T-cell (primary cell): ENCODE results near the gene NDUFB10. TPM values are rescaled to one million over a fixed set of nuclear protein-coding genes. Genes with fewer than 3 reads are reported as not detected.

Experiments
- ATAC-seq, 4 experiments: fragments of 200-7000 bp in 3 of 4; fragments of 150-1000 bp in 1 of 4; cut with Tn5 transposase; replicated peaks in 1 of 4; 1 replicate in 3 of 4; 2 replicates in 1 of 4; pipeline ENCODE4 v1.10.0; 2021; ENCODE audit warnings: moderate library complexity in 3 of 4, mild to moderate bottlenecking in 2 of 4, moderate number of reproducible peaks in 1 of 4
- CTCF ChIA-PET, 2 donors: fragments of 300-600 bp; sonication (Branson Sonifier 250); formaldehyde crosslinking; loops; one replicate each; lab custom pipeline; 2022; ENCODE audit warnings: antibody characterized with exemption in 2 of 2; lab: Charles Lee
- POLR2A ChIA-PET, 2 donors: fragments of 300-600 bp; sonication (Branson Sonifier 250); formaldehyde crosslinking; loops; one replicate each; lab custom pipeline; 2022; ENCODE audit warnings: antibody characterized with exemption in 2 of 2; lab: Charles Lee
- DNase-seq, 35 experiments: peaks; one replicate each; pipeline versions ENCODE4 v3.0.0 to v3.0.0-alpha.2; 2013 to 2023
- H3K27ac ChIP-seq: one replicate; pipeline ENCODE4 v1.5.1; 2013; ENCODE audit warnings: low read length
- H3K27me3 ChIP-seq, 2 experiments: replicated peaks in 1 of 2; 1 replicate in 1 of 2; 2 replicates in 1 of 2; pipeline versions ENCODE4 v1.6.1 to v1.7.0; 2013; ENCODE audit warnings: low read length in 1 of 2, mixed read lengths in 1 of 2; ENCODE audit not compliant: control insufficient read depth in 2 of 2, insufficient read depth in 2 of 2; ENCODE audit errors: extremely low read depth in 1 of 2
- H3K36me3 ChIP-seq, 2 donors: 1 replicate in 1 of 2; 2 replicates in 1 of 2; pipeline versions ENCODE4 v1.6.1 to v1.7.0; 2013; ENCODE audit warnings: low read length in 1 of 2; ENCODE audit not compliant: control insufficient read depth in 2 of 2, insufficient read depth in 1 of 2; ENCODE audit errors: extremely low read depth in 1 of 2
- H3K4me1 ChIP-seq, 2 experiments: 1 replicate in 1 of 2; 2 replicates in 1 of 2; pipeline versions ENCODE4 v1.6.1 to v1.7.0; 2013; ENCODE audit warnings: low read length in 2 of 2, mixed read lengths in 1 of 2; ENCODE audit not compliant: insufficient read depth in 2 of 2, control insufficient read depth in 1 of 2; ENCODE audit errors: extremely low read depth in 1 of 2
- H3K4me3 ChIP-seq, 2 donors: 1 replicate in 1 of 2; 2 replicates in 1 of 2; pipeline versions ENCODE4 v1.5.1 to v1.7.0; 2013; ENCODE audit warnings: mild to moderate bottlenecking in 2 of 2, low read length in 1 of 2, moderate library complexity in 1 of 2; ENCODE audit not compliant: control insufficient read depth in 1 of 2; ENCODE audit errors: extremely low read depth in 1 of 2
- H3K9me3 ChIP-seq: 2 replicates; pipeline ENCODE4 v1.7.0; 2013
- H3K27ac Mint-ChIP-seq, 2 donors: one replicate each; pipeline ENCODE4 v1.8.0; 2020 to 2021; ENCODE audit warnings: mild to moderate bottlenecking in 2 of 2, mixed read lengths in 2 of 2
- H3K27me3 Mint-ChIP-seq, 2 donors: one replicate each; pipeline ENCODE4 v1.8.0; 2021 to 2022; ENCODE audit warnings: mixed read lengths in 2 of 2
- H3K36me3 Mint-ChIP-seq: one replicate; pipeline ENCODE4 v1.8.0; 2021; ENCODE audit warnings: mixed read lengths
- H3K4me1 Mint-ChIP-seq, 3 donors: one replicate each; pipeline ENCODE4 v1.8.0; 2020 to 2022; ENCODE audit warnings: mixed read lengths in 3 of 3, mild to moderate bottlenecking in 1 of 3
- H3K4me3 Mint-ChIP-seq, 3 donors: one replicate each; pipeline ENCODE4 v1.8.0; 2020 to 2022; ENCODE audit warnings: mild to moderate bottlenecking in 3 of 3, mixed read lengths in 3 of 3, moderate library complexity in 3 of 3
- H3K9me3 Mint-ChIP-seq, 3 donors: one replicate each; pipeline ENCODE4 v1.8.0; 2020 to 2022; ENCODE audit warnings: mixed read lengths in 3 of 3
- WGBS: methylation state at CpG from one replicate; pipeline ENCODE4 v1.1.5; 2013; ENCODE audit warnings: missing lambda C conversion rate; ENCODE audit not compliant: insufficient coverage; 5-methylcytosine and 5-hydroxymethylcytosine counted together
- total RNA-seq, 35 experiments: library from RNA in 6 of 35; stranded (reverse) in 6 of 35; fragments of 120-200 nt in 1 of 35; gene quantifications; one replicate each; pipeline versions ENCODE4 v1.2.1 to v1.2.4 and lab custom pipeline; 2013 to 2026

The NDUFB10 gene
- total RNA-seq, 5 donors from 2014 or later (not counting 1 experiment from before 2014, with no cell fraction given): 46.3 to 96.5 (median 84.4) TPM

DNA sequence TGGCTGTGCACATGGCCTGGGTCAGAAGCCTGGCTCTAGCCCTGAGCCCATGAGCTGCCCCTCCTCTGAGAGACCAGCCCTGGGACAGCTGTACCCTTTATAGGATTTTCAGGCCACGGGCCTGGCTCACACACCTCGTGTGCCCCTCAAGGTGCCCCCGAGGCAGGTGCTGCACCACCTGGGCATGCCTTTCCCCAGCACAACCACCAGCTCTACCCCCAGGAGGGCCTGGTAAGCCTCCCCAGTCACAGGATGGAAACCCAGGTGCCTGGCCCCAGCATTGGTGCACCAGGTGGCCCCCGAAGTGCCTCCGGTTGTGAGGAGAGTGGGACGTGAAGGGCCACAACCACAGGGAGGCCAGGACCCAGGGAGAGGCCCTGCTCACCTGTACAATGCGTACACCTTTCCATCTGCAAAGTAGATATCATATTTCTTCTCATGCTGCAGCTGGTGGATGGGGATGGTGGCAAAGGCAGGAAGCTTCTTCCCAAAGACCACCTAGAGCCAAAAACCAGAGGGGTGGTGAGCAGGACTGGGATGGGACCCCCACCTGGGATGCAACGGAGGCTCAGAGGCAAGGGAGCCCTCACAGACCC, 44.0 kb downstream of the NDUFB10 start:
- H3K36me3 ChIP-seq: peaks cover 28 to 53% of the 10 kb centered on the region in 2 donors
- 86% methylated on average over 3 of the region's 8 CpGs for WGBS
- no peak for DNase-seq

DNA sequence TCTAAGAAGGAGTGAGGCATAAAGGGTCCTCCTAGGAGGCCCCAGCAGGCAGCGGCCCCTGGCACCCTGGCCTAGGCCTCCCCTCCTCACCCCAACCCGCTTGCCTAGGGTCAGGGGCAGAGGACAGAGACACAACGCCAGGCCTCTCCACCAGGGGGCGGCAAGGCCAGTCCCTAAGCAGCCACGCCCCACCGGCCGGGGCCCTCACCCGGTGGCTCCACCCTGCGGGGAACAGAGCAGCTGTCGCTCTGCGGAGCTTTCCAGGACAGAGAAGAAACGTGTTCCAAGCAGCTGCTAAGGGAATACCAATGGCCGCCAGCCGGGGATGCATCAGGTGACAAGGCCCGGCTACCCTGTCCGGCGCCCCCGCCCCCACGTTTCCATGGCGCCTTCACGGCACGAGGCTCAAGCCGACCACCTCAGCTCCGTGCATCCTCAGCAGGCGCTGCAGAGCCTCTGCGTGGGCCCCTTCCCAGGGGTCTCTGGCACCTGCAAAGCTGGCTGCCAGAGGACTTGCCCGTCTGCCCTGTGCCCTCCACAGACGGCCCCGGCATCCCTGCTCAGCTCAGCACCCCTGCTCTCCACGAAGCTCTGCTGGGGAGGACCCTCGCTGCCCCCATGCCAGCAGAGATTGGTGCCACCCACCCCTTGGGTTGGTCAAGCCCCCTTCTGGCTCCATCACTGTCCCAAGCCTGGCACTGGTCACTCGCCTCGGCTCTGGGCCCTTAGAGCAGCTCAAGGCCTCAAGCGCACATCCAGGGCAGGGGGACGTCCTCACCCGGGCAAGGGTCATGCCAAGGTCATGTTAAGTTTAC, 44.7 kb downstream of the NDUFB10 start:
- POLR2A ChIA-PET: interaction anchor here (0.5 to 0.9 kb wide), 2 partner anchors 39 to 518 kb away, joined by 3 to 4 read pairs; partner anchors contain the start of gene RPS2 (in 1 of the 2)
- no peak overlapping the region for H3K4me3 ChIP-seq
- H3K27ac ChIP-seq: no peak overlapping the region
- H3K4me1 ChIP-seq: peaks cover 13 to 59% of the 10 kb centered on the region in 2 experiments
- peaks cover 26 to 46% of the 10 kb centered on the region in 2 donors for H3K36me3 ChIP-seq
- no peaks in the 10 kb centered on the region for H3K9me3 Mint-ChIP-seq
- ATAC-seq (peak; percentile 88 to 93 (median 90)), DNase-seq (peak; percentile 67 to 91 (median 83))
- no peak overlapping the region for H3K27ac Mint-ChIP-seq
- H3K27me3 Mint-ChIP-seq: no peaks in the 10 kb centered on the region
- CTCF ChIA-PET: interaction anchor here (0.6 to 1.5 kb wide), 7 partner anchors 12 to 586 kb away, joined by 3 to 8 read pairs (median 4); partner anchors contain the start of genes MSRB1 (in 1 of the 2) and TRAF7 (in 1 of the 2)
- no peaks in the 10 kb centered on the region for H3K27me3 ChIP-seq
- no peaks in the 10 kb centered on the region for H3K9me3 ChIP-seq
- peaks cover 36 to 45% (median 36%) of the 10 kb centered on the region in 3 donors for H3K4me1 Mint-ChIP-seq
- H3K4me3 Mint-ChIP-seq: no peak overlapping the region
- 41% methylated on average over 32 of the region's 36 CpGs for WGBS
- peaks cover 8% of the 10 kb centered on the region for H3K36me3 Mint-ChIP-seq

More for the DNA sequence above, 44.0 kb downstream of the NDUFB10 start:
- Mint-ChIP-seq H3K4me1 (peaks cover 29 to 39% (median 30%) of the 10 kb centered on the region in 3 donors), H3K27me3 (no peaks in the 10 kb centered on the region), H3K27ac (no peak overlapping the region), H3K36me3 (peaks cover 9% of the 10 kb centered on the region), H3K4me3 (no peak overlapping the region), H3K9me3 (no peaks in the 10 kb centered on the region)
- ChIA-PET CTCF (interaction anchor here (0.6 to 1.5 kb wide), 4 partner anchors 137 to 586 kb away, joined by 3 to 8 read pairs (median 6); partner anchors contain the start of gene TRAF7 (in 1 of the 2)), POLR2A (no interaction called here)
- ATAC-seq: no peak
- H3K4me3 ChIP-seq: no peak overlapping the region
- no peak overlapping the region for H3K27ac ChIP-seq
- H3K9me3 ChIP-seq: no peaks in the 10 kb centered on the region
- no peaks in the 10 kb centered on the region for H3K27me3 ChIP-seq
- H3K4me1 ChIP-seq: peaks cover 7 to 52% of the 10 kb centered on the region in 2 experiments

GRCh38 chr16:2004795-2005517, 45.6 kb downstream of the NDUFB10 start:
- Histone ChIP-seq H3K9me3 (no peaks in the 10 kb centered on the region), H3K27me3 (no peaks in the 10 kb centered on the region), H3K36me3 (peaks cover 21 to 37% of the 10 kb centered on the region in 2 donors), H3K27ac (no peak overlapping the region), H3K4me1 (peaks cover 14 to 61% of the 10 kb centered on the region in 2 experiments), H3K4me3 (no peak overlapping the region)
- 90% methylated on average over 27 of the region's 34 CpGs for WGBS
- no peak for ATAC-seq
- no peak for DNase-seq
- CTCF ChIA-PET: interaction anchor here (0.6 to 1.5 kb wide), 5 partner anchors 12 to 150 kb away, joined by 3 to 6 read pairs (median 4); partner anchors contain the start of genes MSRB1 (in 1 of the 2) and TRAF7 (in 1 of the 2)
- no peak overlapping the region for H3K4me3 Mint-ChIP-seq
- peaks cover 36 to 45% (median 37%) of the 10 kb centered on the region in 3 donors for H3K4me1 Mint-ChIP-seq
- peaks cover 8% of the 10 kb centered on the region for H3K36me3 Mint-ChIP-seq
- H3K9me3 Mint-ChIP-seq: no peaks in the 10 kb centered on the region
- no peak overlapping the region for H3K27ac Mint-ChIP-seq
- POLR2A ChIA-PET: interaction anchor here (0.5 to 0.9 kb wide), 2 partner anchors 40 to 517 kb away, joined by 3 to 4 read pairs; partner anchors contain the start of gene RPS2 (in 1 of the 2)
- no peaks in the 10 kb centered on the region for H3K27me3 Mint-ChIP-seq

DNA sequence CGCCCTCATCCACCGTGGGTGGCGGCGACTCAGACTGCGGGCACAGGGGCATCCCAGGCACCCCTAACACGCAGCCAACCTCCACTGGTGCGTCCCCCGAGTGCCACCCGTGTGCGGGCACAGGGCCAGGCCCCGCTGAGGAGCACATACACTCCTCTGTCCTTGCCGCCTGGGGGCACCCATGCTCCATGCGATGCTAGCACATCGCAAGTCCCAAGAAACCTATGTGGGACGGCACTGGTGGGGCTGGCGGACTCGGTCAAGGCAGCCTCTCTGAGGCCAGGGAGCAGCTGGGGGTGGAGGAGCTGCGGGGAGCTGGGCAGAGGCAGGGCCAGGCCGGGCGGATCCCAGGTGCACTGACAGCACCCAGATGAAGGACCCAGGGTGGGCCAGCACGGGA, 46.3 kb downstream of the NDUFB10 start:
- peaks cover 19 to 68% of the 10 kb centered on the region in 2 experiments for H3K4me1 ChIP-seq
- H3K27ac Mint-ChIP-seq: no peak overlapping the region
- ATAC-seq (no peak), DNase-seq (no peak)
- no peaks in the 10 kb centered on the region for H3K27me3 ChIP-seq
- 86% methylated on average over 21 of the region's 21 CpGs for WGBS
- peaks cover 41 to 52% (median 42%) of the 10 kb centered on the region in 3 donors for H3K4me1 Mint-ChIP-seq
- H3K4me3 ChIP-seq: no peak overlapping the region
- H3K36me3 ChIP-seq: peaks cover 21 to 32% of the 10 kb centered on the region in 2 donors
- peaks cover 8% of the 10 kb centered on the region for H3K36me3 Mint-ChIP-seq
- H3K4me3 Mint-ChIP-seq: peak overlapping the region in 1 of 3 donors; percentile 58
- H3K27ac ChIP-seq: no peak overlapping the region
- H3K9me3 ChIP-seq: no peaks in the 10 kb centered on the region
- POLR2A ChIA-PET: no interaction called here
- CTCF ChIA-PET: interaction anchor here in 1 of 2 donors (0.6 kb wide), 1 partner anchor 127 kb away, joined by 4 read pairs; no protein-coding TSS in a partner anchor
- no peaks in the 10 kb centered on the region for H3K9me3 Mint-ChIP-seq
- H3K27me3 Mint-ChIP-seq: no peaks in the 10 kb centered on the region

GRCh38 chr16:2006317-2006716, 47.0 kb downstream of the NDUFB10 start:
- ChIA-PET POLR2A (no interaction called here), CTCF (no interaction called here)
- Mint-ChIP-seq H3K36me3 (peaks cover 5% of the 10 kb centered on the region), H3K27me3 (no peaks in the 10 kb centered on the region), H3K9me3 (no peaks in the 10 kb centered on the region), H3K27ac (no peak overlapping the region), H3K4me1 (peaks cover 41 to 52% (median 42%) of the 10 kb centered on the region in 3 donors), H3K4me3 (peak overlapping the region in 2 of 3 donors; percentile 9 to 58)
- Histone ChIP-seq H3K9me3 (no peaks in the 10 kb centered on the region), H3K27me3 (no peaks in the 10 kb centered on the region), H3K4me1 (peaks cover 19 to 70% of the 10 kb centered on the region in 2 experiments), H3K4me3 (no peak overlapping the region), H3K36me3 (peaks cover 19 to 26% of the 10 kb centered on the region in 2 donors), H3K27ac (no peak overlapping the region)
- DNase-seq (no peak), ATAC-seq (no peak)
- 97% methylated on average over 7 of the region's 8 CpGs for WGBS
